ENCODE measurements around the gene ZNF627.
"Not testable (repeated sequence)": the region's sequence is repeated elsewhere in the genome, so short reads cannot be mapped to it uniquely, and the experiment has no call there.

- not testable (repeated sequence) for TF ChIP-seq CTCF, POLR2A (IDR thresholded peaks at IDR 0.05)
These were observed 2.4 kb downstream of the ZNF627 start for GRCh38 chr19:11599704-11600103.

All from esophagus squamous epithelium (tissue), 4 donors.